ENCODE measurements around the gene KCNG2. TPM values are rescaled to one million over a fixed set of nuclear protein-coding genes. Genes with fewer than 3 reads are reported as not detected.

The KCNG2 gene
- polyA plus RNA-seq, 1 of the 3 experiments (the other 2 are of a cell fraction): not detected

DNA sequence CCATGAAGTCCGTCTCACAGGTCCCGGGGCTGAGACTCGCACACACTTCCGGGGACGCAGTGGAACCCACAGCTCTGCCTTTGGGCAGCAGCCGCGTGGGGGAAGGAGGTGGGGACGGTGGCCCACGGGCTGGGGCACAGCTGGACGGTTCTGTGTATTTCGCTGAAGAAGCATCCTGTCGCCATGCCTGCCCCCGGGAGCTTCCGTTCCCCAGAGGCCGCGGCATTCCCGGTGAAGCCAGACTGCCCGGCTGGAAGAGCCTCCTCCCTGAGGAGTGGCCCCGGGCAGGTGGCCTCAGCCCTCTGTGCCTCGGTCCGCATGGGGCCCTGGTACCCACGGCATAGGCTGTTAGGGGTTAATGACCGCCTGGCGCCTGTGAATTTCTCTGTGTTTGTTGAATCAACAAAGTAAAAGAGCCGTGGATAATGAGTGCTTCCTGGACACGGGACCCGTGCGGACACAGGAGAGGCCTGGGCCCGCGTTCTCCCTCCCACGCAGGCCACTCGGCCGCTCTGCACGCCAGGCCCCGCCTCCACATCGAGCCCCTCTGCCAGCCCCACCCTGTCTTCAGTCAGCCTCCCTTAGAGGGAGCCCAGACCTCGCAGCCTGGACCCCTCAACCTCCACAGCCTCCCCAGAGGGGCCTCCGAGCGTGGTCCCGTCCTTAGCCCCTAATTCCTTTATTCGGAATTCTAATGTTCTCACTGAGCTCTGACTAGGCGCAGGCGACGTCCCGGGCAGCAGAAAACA is 51.0 kb downstream of the KCNG2 start:
- CTCF ChIA-PET: no interaction called here
- Histone ChIP-seq H3K27me3 (ENCODE audit: insufficient read depth) (peaks cover 74% of the 10 kb centered on the region), H2AFZ (ENCODE audit: low read depth) (no peak overlapping the region), H3K9me3 (no peaks in the 10 kb centered on the region), H3K4me1 (ENCODE audit: control insufficient read depth in 1 of 2, insufficient read depth in 2 of 2, low read depth in 1 of 2, low read length in 1 of 2) (no peaks in the 10 kb centered on the region; a peak in 1 of 4 replicates), H3K4me2 (no peak overlapping the region), H3K27ac (ENCODE audit: low read depth in 2 of 2, low read length in 1 of 2) (no peak overlapping the region), H3F3A (replicated peaks; ENCODE audit: insufficient read depth) (no peaks in the 10 kb centered on the region), H3K9ac (no peak overlapping the region), H3K36me3 (replicated peaks in 1 of 2; ENCODE audit: control insufficient read depth in 1 of 2, insufficient read depth in 2 of 2, low read length in 1 of 2) (no peaks in the 10 kb centered on the region), H3K79me2 (ENCODE audit: insufficient read depth) (no peaks in the 10 kb centered on the region), H3K9me2 (no peaks in the 10 kb centered on the region), H3K4me3 (ENCODE audit: low read depth in 2 of 2, low read length in 1 of 2) (no peak overlapping the region), H4K20me1 (ENCODE audit: insufficient read depth) (no peaks in the 10 kb centered on the region)
- POLR2A ChIA-PET: no interaction called here
- WGBS (ENCODE audit: low lambda C conversion rate): 26% methylated on average over 17 of the region's 45 CpGs
- TF ChIP-seq, protein P1, sequence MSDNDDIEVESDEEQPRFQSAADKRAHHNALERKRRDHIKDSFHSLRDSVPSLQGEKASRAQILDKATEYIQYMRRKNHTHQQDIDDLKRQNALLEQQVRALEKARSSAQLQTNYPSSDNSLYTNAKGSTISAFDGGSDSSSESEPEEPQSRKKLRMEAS (IDR thresholded peaks at IDR 0.05; ENCODE audit: low read depth): no peak
- no peak for TF ChIP-seq TEAD4 (IDR thresholded peaks at IDR 0.05; ENCODE audit: borderline replicate concordance, insufficient read depth)
- TF ChIP-seq NRF1 (IDR thresholded peaks at IDR 0.05; ENCODE audit: low read depth, low read length): no peak
- TF ChIP-seq, protein P2, sequence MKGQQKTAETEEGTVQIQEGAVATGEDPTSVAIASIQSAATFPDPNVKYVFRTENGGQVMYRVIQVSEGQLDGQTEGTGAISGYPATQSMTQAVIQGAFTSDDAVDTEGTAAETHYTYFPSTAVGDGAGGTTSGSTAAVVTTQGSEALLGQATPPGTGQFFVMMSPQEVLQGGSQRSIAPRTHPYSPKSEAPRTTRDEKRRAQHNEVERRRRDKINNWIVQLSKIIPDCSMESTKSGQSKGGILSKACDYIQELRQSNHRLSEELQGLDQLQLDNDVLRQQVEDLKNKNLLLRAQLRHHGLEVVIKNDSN (IDR thresholded peaks at IDR 0.05; ENCODE audit: borderline replicate concordance, low read depth): no peak
- no peak for TF ChIP-seq GATA2 (CRISPR knock-in tag; IDR thresholded peaks at IDR 0.05)
- TF ChIP-seq, protein P3, sequence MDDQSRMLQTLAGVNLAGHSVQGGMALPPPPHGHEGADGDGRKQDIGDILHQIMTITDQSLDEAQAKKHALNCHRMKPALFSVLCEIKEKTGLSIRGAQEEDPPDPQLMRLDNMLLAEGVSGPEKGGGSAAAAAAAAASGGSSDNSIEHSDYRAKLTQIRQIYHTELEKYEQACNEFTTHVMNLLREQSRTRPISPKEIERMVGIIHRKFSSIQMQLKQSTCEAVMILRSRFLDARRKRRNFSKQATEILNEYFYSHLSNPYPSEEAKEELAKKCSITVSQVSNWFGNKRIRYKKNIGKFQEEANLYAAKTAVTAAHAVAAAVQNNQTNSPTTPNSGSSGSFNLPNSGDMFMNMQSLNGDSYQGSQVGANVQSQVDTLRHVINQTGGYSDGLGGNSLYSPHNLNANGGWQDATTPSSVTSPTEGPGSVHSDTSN (IDR thresholded peaks at IDR 0.05): no peak
- no peak for TF ChIP-seq JUND (IDR thresholded peaks at IDR 0.05)
- no peak for TF ChIP-seq FOXJ3 (CRISPR knock-in tag; IDR thresholded peaks at IDR 0.05)
- TF ChIP-seq MEF2A (IDR thresholded peaks at IDR 0.05; ENCODE audit: borderline replicate concordance, low read depth): no peak
- peak; percentile 45 for DNase-seq

DNA sequence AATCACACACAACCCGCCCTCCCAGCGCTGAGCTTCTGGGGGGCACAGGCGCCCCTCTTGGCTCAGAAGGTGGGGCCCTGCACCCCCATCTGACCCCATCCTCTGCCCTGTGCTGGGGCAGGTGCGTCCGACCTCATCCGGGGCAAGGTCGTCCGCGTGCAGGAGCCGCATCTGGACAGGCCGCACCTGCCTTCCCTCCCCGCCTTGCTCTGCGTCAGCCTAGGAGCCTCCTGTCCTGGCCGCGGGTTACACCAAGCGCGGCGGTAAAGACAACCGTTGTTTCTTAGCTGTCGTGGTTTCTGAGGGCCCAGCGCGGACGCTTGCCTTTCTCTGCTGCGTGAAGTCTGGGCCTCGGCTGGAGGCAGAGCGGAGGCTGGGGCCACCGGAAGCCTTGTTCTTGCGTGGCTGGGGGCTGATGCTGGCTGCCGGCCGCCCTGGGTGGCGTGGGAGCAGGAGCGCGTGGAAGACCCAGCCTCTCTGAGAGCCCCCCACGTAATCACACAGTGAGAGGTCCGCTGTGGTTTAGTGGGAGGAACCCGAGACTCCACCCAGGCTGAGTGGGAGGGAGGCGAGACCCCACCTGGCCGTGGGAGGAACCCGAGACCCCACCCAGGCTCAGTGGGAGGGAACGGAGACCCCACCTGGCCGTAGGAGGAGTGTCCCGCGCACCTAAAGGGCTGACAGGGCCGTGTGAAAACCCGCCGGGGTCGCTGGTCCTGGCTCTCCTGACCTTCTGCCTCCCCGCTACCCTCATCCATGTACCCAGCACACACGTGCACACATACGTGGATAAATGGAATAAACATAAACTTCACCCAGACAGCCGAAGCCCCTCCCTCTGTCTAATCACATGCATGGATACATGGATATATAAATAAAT is 51.8 kb downstream of the KCNG2 start:
- H3K9me3 ChIP-seq: no peaks in the 10 kb centered on the region
- H3K9me2 ChIP-seq: no peaks in the 10 kb centered on the region
- CTCF ChIA-PET: no interaction called here
- H3K79me2 ChIP-seq (ENCODE audit: insufficient read depth): no peaks in the 10 kb centered on the region
- H3K4me1 ChIP-seq (ENCODE audit: control insufficient read depth in 1 of 2, insufficient read depth in 2 of 2, low read depth in 1 of 2, low read length in 1 of 2): no peaks in the 10 kb centered on the region; a peak in 1 of 4 replicates
- H3K4me3 ChIP-seq (ENCODE audit: low read depth in 2 of 2, low read length in 1 of 2): no peak overlapping the region
- no peak overlapping the region for H3K9ac ChIP-seq
- H2AFZ ChIP-seq (ENCODE audit: low read depth): no peak overlapping the region
- H3K4me2 ChIP-seq: no peak overlapping the region
- WGBS (ENCODE audit: low lambda C conversion rate): 45% methylated on average over 27 of the region's 51 CpGs
- no peak for TF ChIP-seq GABPA (IDR thresholded peaks at IDR 0.05; ENCODE audit: low read depth)
- TF ChIP-seq EZH2phosphoT487 (IDR thresholded peaks at IDR 0.05; ENCODE audit: borderline replicate concordance, low read depth): no peak
- no peak for TF ChIP-seq RCOR1 (IDR thresholded peaks at IDR 0.05; ENCODE audit: low read length)
- POLR2A ChIA-PET: no interaction called here
- H4K20me1 ChIP-seq (ENCODE audit: insufficient read depth): no peaks in the 10 kb centered on the region
- no peaks in the 10 kb centered on the region for H3F3A ChIP-seq (replicated peaks; ENCODE audit: insufficient read depth)
- peaks cover 77% of the 10 kb centered on the region for H3K27me3 ChIP-seq (ENCODE audit: insufficient read depth)
- no peak overlapping the region for H3K27ac ChIP-seq (ENCODE audit: low read depth in 2 of 2, low read length in 1 of 2)
- H3K36me3 ChIP-seq (replicated peaks in 1 of 2; ENCODE audit: control insufficient read depth in 1 of 2, insufficient read depth in 2 of 2, low read length in 1 of 2): no peaks in the 10 kb centered on the region
- no peak for DNase-seq

Data from SK-N-SH (cell line).